PFSK-1 (cell line): Measurements from ENCODE around the gene NDOR1.

Source experiments
- FOXP2 ChIP-seq: optimal IDR thresholded peaks from 2 replicates; pipeline ENCODE3; 2011; ENCODE audit warnings: borderline replicate concordance, control low read depth, inconsistent platforms; ENCODE audit not compliant: insufficient read depth; ENCODE audit errors: extremely low read length, extremely low read depth
- POLR2AphosphoS5 ChIP-seq: IDR thresholded peaks from 2 replicates; pipeline ENCODE4 v1.6.1; 2012; ENCODE audit warnings: low read depth, mild to moderate bottlenecking, control low read depth, low read length, moderate library complexity
- REST ChIP-seq, 2 experiments: IDR thresholded peaks; 2 replicates each; pipeline versions ENCODE4 v1.6.1 to v1.8.0; 2011 to 2012; ENCODE audit warnings: low read depth in 2 of 2, low read length in 2 of 2, control low read depth in 1 of 2, inconsistent platforms in 1 of 2, mild to moderate bottlenecking in 1 of 2, moderate library complexity in 1 of 2; ENCODE audit not compliant: insufficient read depth in 1 of 2
- SIN3A ChIP-seq: IDR thresholded peaks from 2 replicates; pipeline ENCODE4 v1.6.1; 2012; ENCODE audit warnings: mild to moderate bottlenecking, low read length, moderate library complexity, borderline replicate concordance; ENCODE audit not compliant: insufficient read depth
- TAF1 ChIP-seq: IDR thresholded peaks from 2 replicates; pipeline ENCODE4 v1.6.1; 2012; ENCODE audit warnings: low read length, control low read depth, borderline replicate concordance; ENCODE audit not compliant: insufficient read depth

Gene NDOR1

GRCh38 chr9:137165250-137165836 lies 40.2 kb upstream of the NDOR1 start:
- TF ChIP-seq POLR2AphosphoS5 (no peak), TAF1 (no peak), REST (IDR thresholded peaks at IDR 0.05; ENCODE audit: insufficient read depth in 1 of 2, low read depth in 2 of 2, low read length in 2 of 2) (no peak), SIN3A (no peak), FOXP2 (no peak)

GRCh38 chr9:137166380-137167229 lies 38.9 kb upstream of the NDOR1 start:
- TF ChIP-seq REST (IDR thresholded peaks at IDR 0.05; ENCODE audit: insufficient read depth in 1 of 2, low read depth in 2 of 2, low read length in 2 of 2): no peak
- TF ChIP-seq SIN3A: no peak
- no peak for TF ChIP-seq POLR2AphosphoS5
- TF ChIP-seq TAF1: no peak
- no peak for TF ChIP-seq FOXP2

DNA sequence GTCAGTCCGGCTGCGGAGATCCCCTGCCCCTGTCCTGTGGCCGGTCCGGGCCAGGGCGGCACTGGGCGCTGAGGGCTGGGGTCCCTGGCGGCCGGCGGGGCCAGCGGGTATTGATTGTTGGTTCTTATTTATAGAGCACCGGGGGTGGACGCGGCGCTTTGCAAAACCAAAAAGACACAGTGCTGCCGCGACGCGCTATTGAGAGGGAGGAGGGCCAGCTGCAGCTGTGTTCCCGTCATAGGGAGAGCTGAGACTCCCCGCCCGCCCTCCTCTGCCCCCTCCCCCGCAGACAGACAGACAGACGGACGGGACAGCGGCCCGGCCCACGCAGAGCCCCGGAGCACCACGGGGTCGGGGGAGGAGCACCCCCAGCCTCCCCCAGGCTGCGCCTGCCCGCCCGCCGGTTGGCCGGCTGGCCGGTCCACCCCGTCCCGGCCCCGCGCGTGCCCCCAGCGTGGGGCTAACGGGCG lies 38.2 kb upstream of the NDOR1 start:
- no peak for TF ChIP-seq TAF1
- no peak for TF ChIP-seq REST (IDR thresholded peaks at IDR 0.05; ENCODE audit: insufficient read depth in 1 of 2, low read depth in 2 of 2, low read length in 2 of 2)
- TF ChIP-seq FOXP2: no peak
- TF ChIP-seq SIN3A: no peak
- no peak for TF ChIP-seq POLR2AphosphoS5

DNA sequence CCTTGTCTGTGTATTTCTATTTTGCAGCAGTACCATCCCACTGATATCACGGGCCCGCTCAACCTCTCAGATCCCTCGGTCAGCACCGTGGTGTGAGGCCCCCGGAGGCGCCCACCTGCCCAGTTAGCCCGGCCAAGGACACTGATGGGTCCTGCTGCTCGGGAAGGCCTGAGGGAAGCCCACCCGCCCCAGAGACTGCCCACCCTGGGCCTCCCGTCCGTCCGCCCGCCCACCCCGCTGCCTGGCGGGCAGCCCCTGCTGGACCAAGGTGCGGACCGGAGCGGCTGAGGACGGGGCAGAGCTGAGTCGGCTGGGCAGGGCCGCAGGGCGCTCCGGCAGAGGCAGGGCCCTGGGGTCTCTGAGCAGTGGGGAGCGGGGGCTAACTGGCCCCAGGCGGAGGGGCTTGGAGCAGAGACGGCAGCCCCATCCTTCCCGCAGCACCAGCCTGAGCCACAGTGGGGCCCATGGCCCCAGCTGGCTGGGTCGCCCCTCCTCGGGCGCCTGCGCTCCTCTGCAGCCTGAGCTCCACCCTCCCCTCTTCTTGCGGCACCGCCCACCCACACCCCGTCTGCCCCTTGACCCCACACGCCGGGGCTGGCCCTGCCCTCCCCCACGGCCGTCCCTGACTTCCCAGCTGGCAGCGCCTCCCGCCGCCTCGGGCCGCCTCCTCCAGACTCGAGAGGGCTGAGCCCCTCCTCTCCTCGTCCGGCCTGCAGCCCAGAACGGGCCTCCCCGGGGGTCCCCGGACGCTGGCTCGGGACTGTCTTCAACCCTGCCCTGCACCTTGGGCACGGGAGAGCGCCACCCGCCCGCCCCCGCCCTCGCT lies 37.5 kb upstream of the NDOR1 start:
- no peak for TF ChIP-seq REST (IDR thresholded peaks at IDR 0.05; ENCODE audit: insufficient read depth in 1 of 2, low read depth in 2 of 2, low read length in 2 of 2)
- TF ChIP-seq SIN3A: no peak
- no peak for TF ChIP-seq TAF1
